Testis (tissue), 3 donors: Measurements from ENCODE around the gene R3HCC1L. TPM values are rescaled to one million over a fixed set of nuclear protein-coding genes. Genes with fewer than 3 reads are reported as not detected.
A peak's percentile ranks its signal among the peaks of the same experiment; 100 is the strongest.
"Not testable (repeated sequence)": the region's sequence is repeated elsewhere in the genome, so short reads cannot be mapped to it uniquely, and the experiment has no call there.

Experiments used
- DNase-seq: peaks from one replicate; pipeline ENCODE4 v3.0.0-alpha.2; 2019
- H3K27ac ChIP-seq, 2 donors: fragments of 200-600 bp; sonication (generic); one replicate each; pipeline ENCODE4 v1.5.1; 2019
- H3K27me3 ChIP-seq: fragments of 200-600 bp; sonication (generic); one replicate; pipeline ENCODE4 v1.5.1; 2019
- H3K36me3 ChIP-seq: fragments of 200-600 bp; sonication (generic); one replicate; pipeline ENCODE4 v1.5.1; 2017; ENCODE audit warnings: low read depth; ENCODE audit errors: missing control alignments
- H3K4me1 ChIP-seq: fragments of 200-600 bp; sonication (generic); one replicate; pipeline ENCODE4 v1.5.1; 2019
- H3K4me3 ChIP-seq, 2 donors: fragments of 200-600 bp; sonication (generic); one replicate each; pipeline ENCODE4 v1.5.1; 2017 to 2019
- H3K9me3 ChIP-seq: fragments of 200-600 bp; sonication (generic); one replicate; pipeline ENCODE4 v1.5.1; 2017
- POLR2A ChIP-seq: fragments of 450-650 bp; IDR thresholded peaks from one replicate; pipeline ENCODE4 v1.6.1; 2017; ENCODE audit warnings: antibody characterized with exemption, mild to moderate bottlenecking, moderate library complexity
- WGBS, 2 donors: methylation state at CpG; one replicate each; pipeline ENCODE4 v1.1.5; 2018; 5-methylcytosine and 5-hydroxymethylcytosine counted together
- intact Hi-C: fragments of 100-400 bp; cut with DNase I; formaldehyde crosslinking; loops from one replicate; pipeline ENCODE4 v1.15.1; 2023; ENCODE audit warnings: low total_unique reads
- polyA plus RNA-seq: library from polyadenylated mRNA; stranded (reverse); fragments of 350-450 nt; fragmentation: Illumina TruSeq; extraction: RNeasy Lipid Tissue Mini Kit (QIAGEN cat#74804); gene quantifications from one replicate; pipeline ENCODE4 v1.2.3, GENCODE V29; 2014; ENCODE audit warnings: low read depth, low replicate concordance; ENCODE audit not compliant: insufficient read depth
- total RNA-seq, 2 donors: library from RNA; depleted of rRNA; stranded (reverse); fragments of >200 nt; gene quantifications; one replicate each; pipeline ENCODE4 v1.2.3, GENCODE V29; 2016
- TF ChIP-seq, protein P1 (sequence below), 3 experiments: fragments of 450-650 bp in 2 of 3; fragments of 200-600 bp in 1 of 3; sonication (generic) in 1 of 3; IDR thresholded peaks; one replicate each; pipeline ENCODE4 v1.5.1; 2016 to 2019; ENCODE audit warnings: antibody characterized with exemption in 3 of 3, mild to moderate bottlenecking in 2 of 3, moderate library complexity in 1 of 3

The R3HCC1L gene
- total and polyA plus RNA-seq, 3 donors from 2014 or later: 36.9 to 39.5 (median 38.5) TPM

DNA sequence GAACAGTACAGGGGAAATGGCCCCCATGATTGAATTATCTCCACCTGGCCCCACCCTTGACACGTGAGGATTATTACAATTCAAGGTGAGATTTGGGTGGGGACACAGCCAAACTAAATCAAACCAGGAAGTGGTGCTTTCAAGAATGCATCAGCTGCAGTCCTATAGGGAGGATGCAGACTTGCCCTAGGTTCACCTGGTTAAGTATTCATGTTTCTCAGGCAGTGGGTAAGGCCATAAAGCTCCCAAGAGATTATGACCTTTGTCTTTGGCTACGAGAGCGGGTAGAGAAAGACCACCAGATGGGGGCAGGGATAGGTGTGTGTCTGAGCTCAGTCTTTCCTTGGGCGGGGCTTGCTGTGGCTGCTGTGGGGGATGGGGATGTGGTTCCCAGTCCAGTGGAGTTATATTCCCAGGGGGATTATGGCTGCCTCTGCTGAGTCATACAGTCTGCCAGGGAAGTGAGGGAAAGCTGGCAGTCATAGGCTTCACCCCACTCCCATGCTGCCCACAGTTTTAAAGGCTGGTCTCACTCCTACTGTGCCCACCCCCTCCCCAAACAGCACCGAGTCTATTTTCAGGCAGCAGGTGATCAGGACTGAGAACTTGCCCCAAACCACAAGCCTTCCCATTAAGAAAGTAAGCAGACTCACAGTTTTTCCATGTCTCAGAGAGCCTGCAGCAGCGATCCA lies 8.4 kb upstream of the R3HCC1L start:
- Histone ChIP-seq H3K36me3 (no peaks in the 10 kb centered on the region), H3K4me1 (no peaks in the 10 kb centered on the region), H3K4me3 (no peak overlapping the region), H3K9me3 (no peaks in the 10 kb centered on the region), H3K27ac (no peak overlapping the region), H3K27me3 (no peaks in the 10 kb centered on the region)
- WGBS, 2 donors: 76 to 86% methylated on average over 6 of the region's 6 CpGs
- intact Hi-C loops: no loop called here
- DNase-seq: no peak
- TF ChIP-seq POLR2A: no peak
- TF ChIP-seq, protein P1, sequence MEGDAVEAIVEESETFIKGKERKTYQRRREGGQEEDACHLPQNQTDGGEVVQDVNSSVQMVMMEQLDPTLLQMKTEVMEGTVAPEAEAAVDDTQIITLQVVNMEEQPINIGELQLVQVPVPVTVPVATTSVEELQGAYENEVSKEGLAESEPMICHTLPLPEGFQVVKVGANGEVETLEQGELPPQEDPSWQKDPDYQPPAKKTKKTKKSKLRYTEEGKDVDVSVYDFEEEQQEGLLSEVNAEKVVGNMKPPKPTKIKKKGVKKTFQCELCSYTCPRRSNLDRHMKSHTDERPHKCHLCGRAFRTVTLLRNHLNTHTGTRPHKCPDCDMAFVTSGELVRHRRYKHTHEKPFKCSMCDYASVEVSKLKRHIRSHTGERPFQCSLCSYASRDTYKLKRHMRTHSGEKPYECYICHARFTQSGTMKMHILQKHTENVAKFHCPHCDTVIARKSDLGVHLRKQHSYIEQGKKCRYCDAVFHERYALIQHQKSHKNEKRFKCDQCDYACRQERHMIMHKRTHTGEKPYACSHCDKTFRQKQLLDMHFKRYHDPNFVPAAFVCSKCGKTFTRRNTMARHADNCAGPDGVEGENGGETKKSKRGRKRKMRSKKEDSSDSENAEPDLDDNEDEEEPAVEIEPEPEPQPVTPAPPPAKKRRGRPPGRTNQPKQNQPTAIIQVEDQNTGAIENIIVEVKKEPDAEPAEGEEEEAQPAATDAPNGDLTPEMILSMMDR (IDR thresholded peaks at IDR 0.05): no peak

DNA sequence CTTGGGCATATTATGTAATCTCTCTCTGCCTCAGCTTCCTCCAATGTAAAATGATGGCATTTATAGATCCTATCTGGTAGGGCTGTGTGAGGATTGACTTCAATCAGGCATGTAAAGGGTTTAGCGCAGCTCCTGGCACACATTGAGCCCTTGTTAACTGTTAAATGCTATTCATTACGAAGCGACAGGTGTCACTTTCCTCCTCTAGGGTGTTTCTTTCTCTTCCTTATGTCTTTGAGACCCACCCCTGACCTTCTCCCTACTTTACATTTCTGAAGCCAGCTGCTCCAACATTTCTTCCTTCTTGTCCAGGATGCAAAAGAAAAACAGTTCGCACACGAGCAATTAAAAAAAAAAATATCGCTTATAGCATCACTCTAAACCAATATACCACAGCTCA lies 5.7 kb upstream of the R3HCC1L start:
- 83% methylated on average over 6 of the region's 6 CpGs for WGBS, 2 donors
- Histone ChIP-seq H3K4me3 (no peak overlapping the region), H3K36me3 (no peaks in the 10 kb centered on the region), H3K27ac (no peak overlapping the region), H3K27me3 (no peaks in the 10 kb centered on the region), H3K4me1 (peaks cover under 1% of the 10 kb centered on the region), H3K9me3 (no peaks in the 10 kb centered on the region)
- intact Hi-C loops: no loop called here
- DNase-seq: no peak
- TF ChIP-seq, protein P1 (IDR thresholded peaks at IDR 0.05): no peak
- TF ChIP-seq POLR2A: no peak

DNA sequence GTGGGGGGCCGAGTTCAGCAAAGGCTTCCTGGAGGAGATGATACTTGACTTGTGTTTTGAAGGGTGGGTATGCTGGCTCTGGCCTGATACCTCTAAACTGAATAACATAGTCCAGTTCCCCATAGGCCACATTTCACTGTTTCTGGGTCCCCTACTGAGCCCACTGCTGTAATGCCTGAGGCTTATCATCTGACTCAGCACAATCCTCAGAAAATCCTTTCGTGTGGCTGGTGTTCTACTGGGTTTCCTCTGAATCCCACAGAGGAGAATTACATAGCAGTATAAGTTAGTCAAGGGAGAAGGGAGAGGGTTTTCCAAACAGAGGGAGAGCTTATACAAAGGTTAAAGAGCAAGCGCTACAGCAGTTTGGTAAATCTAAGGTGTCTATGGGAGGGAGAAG lies 2.8 kb upstream of the R3HCC1L start:
- Histone ChIP-seq H3K27ac (no peak overlapping the region), H3K27me3 (no peaks in the 10 kb centered on the region), H3K4me3 (no peak overlapping the region), H3K4me1 (peaks cover 13% of the 10 kb centered on the region), H3K9me3 (no peaks in the 10 kb centered on the region), H3K36me3 (no peaks in the 10 kb centered on the region)
- TF ChIP-seq, protein P1 (IDR thresholded peaks at IDR 0.05): no peak
- TF ChIP-seq POLR2A: no peak
- no peak for DNase-seq
- WGBS, 2 donors: 86 to 88% methylated on average over 3 of the region's 3 CpGs
- intact Hi-C loops: no loop called here

DNA sequence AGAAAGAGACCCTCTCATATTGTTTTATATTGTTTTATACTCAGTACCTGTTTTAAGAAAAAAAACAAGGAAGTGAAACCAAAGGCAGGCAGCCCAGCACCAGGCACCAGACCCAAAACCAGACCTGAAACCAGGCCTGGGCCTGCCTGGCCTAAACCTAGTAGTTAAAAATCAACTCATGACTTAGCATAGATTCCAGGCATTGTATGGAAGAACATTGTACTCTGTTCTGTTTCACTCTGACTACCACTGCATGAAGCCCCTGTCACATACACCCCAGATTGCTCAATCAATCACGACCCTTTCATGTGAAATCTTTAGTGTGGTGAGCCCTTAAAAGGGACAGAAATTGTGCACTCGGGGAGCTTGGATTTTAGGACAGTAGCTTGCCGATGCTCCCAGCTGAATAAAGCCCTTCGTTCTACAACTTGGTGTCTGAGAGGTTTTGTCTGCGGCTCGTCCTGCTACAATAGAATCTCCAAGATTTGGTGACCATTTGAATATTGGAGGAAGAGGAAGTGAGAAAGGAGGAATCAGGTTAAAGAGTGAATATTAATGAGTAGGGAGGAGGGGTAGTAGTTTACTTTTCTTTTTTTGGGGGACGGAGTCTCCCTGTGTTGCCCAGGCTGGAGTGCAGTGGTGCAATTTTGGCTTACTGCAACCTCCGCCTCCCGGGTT lies 1.2 kb upstream of the R3HCC1L start:
- H3K9me3 ChIP-seq, DNase-seq, H3K27ac ChIP-seq, intact Hi-C loops, H3K27me3 ChIP-seq, H3K36me3 ChIP-seq, H3K4me3 ChIP-seq: not testable (repeated sequence)
- peaks cover 13% of the 10 kb centered on the region for H3K4me1 ChIP-seq
- 93 to 94% methylated on average over 9 of the region's 9 CpGs for WGBS, 2 donors

DNA sequence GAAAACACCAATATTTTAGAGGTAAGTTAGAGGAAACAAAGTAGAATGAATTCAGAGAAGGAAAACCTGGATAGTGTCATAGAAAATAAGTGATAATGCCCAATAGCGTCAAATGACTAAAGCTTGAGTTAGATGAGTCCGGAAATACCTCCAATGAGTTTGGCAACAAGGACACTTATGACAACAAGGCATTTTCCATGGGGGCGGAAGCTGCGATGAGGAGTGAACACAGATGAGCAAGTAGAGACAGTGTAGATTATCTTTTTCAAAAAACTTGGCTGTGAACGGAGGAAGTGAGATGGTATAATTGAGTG lies 383 bp upstream of the R3HCC1L start:
- TF ChIP-seq, protein P1 (IDR thresholded peaks at IDR 0.05): no peak
- TF ChIP-seq POLR2A: no peak
- Histone ChIP-seq H3K27me3 (no peaks in the 10 kb centered on the region), H3K9me3 (no peaks in the 10 kb centered on the region), H3K27ac (peak overlapping the region; percentile 91 to 93), H3K36me3 (no peaks in the 10 kb centered on the region), H3K4me1 (peaks cover 13% of the 10 kb centered on the region), H3K4me3 (peak overlapping the region; percentile 87 to 93)
- intact Hi-C loops: no loop called here
- no peak for DNase-seq
- 43 to 50% methylated on average over 5 of the region's 5 CpGs for WGBS, 2 donors
